Spleen (tissue), 11 donors: ENCODE measurements around the gene DNAJC17. TPM values are rescaled to one million over a fixed set of nuclear protein-coding genes. Genes with fewer than 3 reads are reported as not detected.

ENCODE experiments used
- DNase-seq: peaks from one replicate; pipeline ENCODE4 v3.0.0-alpha.2; 2020
- H3K27ac ChIP-seq, 8 donors: fragments of 200-600 bp; sonication (generic) in 7 of 8; 1 replicate in 4 of 8; 2 replicates in 4 of 8; pipeline versions ENCODE4 v1.5.0 to v1.8.0; 2016 to 2021; ENCODE audit warnings: inconsistent platforms in 4 of 8, mild to moderate bottlenecking in 4 of 8, moderate library complexity in 1 of 8
- H3K27me3 ChIP-seq, 7 donors: fragments of 200-600 bp; sonication (generic) in 6 of 7; replicated peaks in 1 of 7; 1 replicate in 4 of 7; 2 replicates in 3 of 7; pipeline versions ENCODE4 v1.5.0 to v1.8.0; 2016 to 2021; ENCODE audit warnings: inconsistent platforms in 3 of 7, mild to moderate bottlenecking in 1 of 7
- H3K36me3 ChIP-seq, 6 donors: fragments of 200-600 bp; sonication (generic) in 5 of 6; 1 replicate in 4 of 6; 2 replicates in 2 of 6; pipeline versions ENCODE4 v1.5.0 to v1.8.0; 2016 to 2021; ENCODE audit warnings: inconsistent platforms in 2 of 6
- H3K4me1 ChIP-seq, 6 donors: fragments of 200-600 bp; sonication (generic) in 5 of 6; 1 replicate in 3 of 6; 2 replicates in 3 of 6; pipeline versions ENCODE4 v1.5.0 to v1.8.0; 2016 to 2021; ENCODE audit warnings: inconsistent platforms in 3 of 6
- H3K4me3 ChIP-seq, 8 donors: fragments of 200-600 bp; sonication (generic) in 7 of 8; 1 replicate in 4 of 8; 2 replicates in 4 of 8; pipeline versions ENCODE4 v1.5.0 to v1.8.0; 2016 to 2021; ENCODE audit warnings: inconsistent platforms in 4 of 8, mild to moderate bottlenecking in 4 of 8, moderate library complexity in 2 of 8
- H3K9me3 ChIP-seq, 8 donors: fragments of 200-600 bp; sonication (generic) in 7 of 8; 1 replicate in 4 of 8; 2 replicates in 4 of 8; pipeline versions ENCODE4 v1.5.0 to v1.8.0; 2016 to 2021; ENCODE audit warnings: inconsistent platforms in 4 of 8
- CTCF ChIP-seq, 11 experiments: fragments of 200-600 bp in 7 of 11; fragments of 450-650 bp in 4 of 11; sonication (generic) in 4 of 11; IDR thresholded peaks in 8 of 11; conservative IDR thresholded peaks in 3 of 11; 1 replicate in 7 of 11; 2 replicates in 4 of 11; pipeline versions ENCODE4 v1.4.0 to v1.8.0; 2016 to 2021; ENCODE audit warnings: antibody characterized with exemption in 11 of 11, inconsistent platforms in 4 of 11, mild to moderate bottlenecking in 1 of 11
- POLR2A ChIP-seq, 3 donors: fragments of 450-650 bp; IDR thresholded peaks; one replicate each; pipeline ENCODE4 v1.5.1; 2017; ENCODE audit warnings: antibody characterized with exemption in 3 of 3, mild to moderate bottlenecking in 1 of 3
- POLR2AphosphoS5 ChIP-seq, 3 donors: sonication (generic); formaldehyde crosslinking; IDR thresholded peaks; one replicate each; pipeline ENCODE4 v1.5.1; 2017; ENCODE audit warnings: antibody characterized with exemption in 3 of 3
- WGBS, 5 donors: extraction: QIAGEN DNeasy Blood & Tissue Kit in 3 of 5; methylation state at CpG; one replicate each; pipeline versions ENCODE4 v1.1.5 to v1.1.7; 2013 to 2018; 5-methylcytosine and 5-hydroxymethylcytosine counted together
- intact Hi-C: fragments of 100-400 bp; cut with DNase I; formaldehyde crosslinking; loops from one replicate; pipeline ENCODE4 v1.15.0; 2023; ENCODE audit warnings: low total_unique reads
- polyA plus RNA-seq, 3 donors: library from polyadenylated mRNA; stranded (reverse); fragments of 200-250 nt; gene quantifications; one replicate each; pipeline ENCODE4 v1.2.1, GENCODE V29; 2013
- total RNA-seq, 7 donors: library from RNA; depleted of rRNA in 3 of 7; stranded (reverse); fragments of >200 nt in 3 of 7; fragmentation: NEBNext Ultra II Directional in 4 of 7; extraction: Animal tissue kit (Norgen Biotek cat#: 25700) in 4 of 7; gene quantifications; one replicate each; pipeline versions ENCODE4 v1.1.0 to v1.2.1, GENCODE V29; 2016 to 2021
- donor health status: healthy with polysubstance abuse.
- donor health status: DM: no; HTN: no; CAD: no; lungs with moderate emphysema.
- donor health status: DM: no; HTN: no; CAD: no.
- donor health status: Bipolar disorder and iron deficiency.
- donor health status: healthy.
- donor health status: DM: no; HTN: no; CAD: no.
- donor health status: DM: yes; HTN: yes; CAD: no.

The DNAJC17 gene
- total and polyA plus RNA-seq, 10 donors: 16.2 to 61.5 (median 44.7) TPM

- no peak overlapping the region for H3K4me3 ChIP-seq
- WGBS, 5 donors: 77 to 94% (median 87%) methylated on average over 7 of the region's 7 CpGs
- DNase-seq: no peak
- H3K27me3 ChIP-seq: no peaks in the 10 kb centered on the region
- H3K27ac ChIP-seq: no peak overlapping the region
- no peaks in the 10 kb centered on the region for H3K9me3 ChIP-seq
- intact Hi-C loops: no loop called here
- TF ChIP-seq CTCF (IDR thresholded peaks at IDR 0.05 in 8 of 11, conservative IDR thresholded peaks at IDR 0.05 in 3 of 11): no peak
- TF ChIP-seq POLR2AphosphoS5 (IDR thresholded peaks at IDR 0.05): no peak
- no peak for TF ChIP-seq POLR2A (IDR thresholded peaks at IDR 0.05)
- H3K4me1 ChIP-seq: no peaks in the 10 kb centered on the region
- H3K36me3 ChIP-seq: no peaks in the 10 kb centered on the region
Observed at GRCh38 chr15:40829115-40829514, 21.8 kb upstream of the DNAJC17 start.

GRCh38 chr15:40828447-40829036, 21.3 kb upstream of the DNAJC17 start, which contains the start of gene PPP1R14D:
PPP1R14D (minus strand) TSS chr15:40828708; CDS start chr15:40828641, 67 bp downstream.
- no peak for DNase-seq
- Histone ChIP-seq H3K4me1 (no peaks in the 10 kb centered on the region), H3K27ac (no peak within 1 kb of the TSS), H3K27me3 (no peaks in the 10 kb centered on the region), H3K36me3 (no peaks in the 10 kb centered on the region), H3K4me3 (no peak within 1 kb of the TSS), H3K9me3 (no peaks in the 10 kb centered on the region)
- 89 to 96% (median 92%) methylated on average over 6 of the region's 6 CpGs for WGBS, 5 donors
- intact Hi-C loops: no loop called here
- TF ChIP-seq POLR2AphosphoS5 (IDR thresholded peaks at IDR 0.05): no peak
- no peak for TF ChIP-seq POLR2A (IDR thresholded peaks at IDR 0.05)
- TF ChIP-seq CTCF (IDR thresholded peaks at IDR 0.05 in 8 of 11, conservative IDR thresholded peaks at IDR 0.05 in 3 of 11): no peak

GRCh38 chr15:40826423-40827075, 19.3 kb upstream of the DNAJC17 start:
- no peak for TF ChIP-seq POLR2A (IDR thresholded peaks at IDR 0.05)
- TF ChIP-seq CTCF (IDR thresholded peaks at IDR 0.05 in 8 of 11, conservative IDR thresholded peaks at IDR 0.05 in 3 of 11): no peak
- no peak for TF ChIP-seq POLR2AphosphoS5 (IDR thresholded peaks at IDR 0.05)
- Histone ChIP-seq H3K36me3 (no peaks in the 10 kb centered on the region), H3K27ac (no peak overlapping the region), H3K9me3 (no peaks in the 10 kb centered on the region), H3K27me3 (no peaks in the 10 kb centered on the region), H3K4me1 (no peaks in the 10 kb centered on the region), H3K4me3 (no peak overlapping the region)
- intact Hi-C loops: no loop called here
- no peak for DNase-seq
- 72 to 96% (median 89%) methylated on average over 4 of the region's 4 CpGs for WGBS, 5 donors

- TF ChIP-seq CTCF (IDR thresholded peaks at IDR 0.05 in 8 of 11, conservative IDR thresholded peaks at IDR 0.05 in 3 of 11) (no peak), POLR2A (IDR thresholded peaks at IDR 0.05) (no peak), POLR2AphosphoS5 (IDR thresholded peaks at IDR 0.05) (no peak)
- Histone ChIP-seq H3K27me3 (no peaks in the 10 kb centered on the region), H3K9me3 (no peaks in the 10 kb centered on the region), H3K4me3 (no peak overlapping the region), H3K4me1 (no peaks in the 10 kb centered on the region), H3K36me3 (no peaks in the 10 kb centered on the region), H3K27ac (no peak overlapping the region)
- WGBS, 5 donors: 70 to 85% (median 72%) methylated on average over 5 of the region's 5 CpGs
- DNase-seq: no peak
- intact Hi-C loops: no loop called here
Observed at GRCh38 chr15:40825661-40826422, 18.6 kb upstream of the DNAJC17 start.
